ENCODE measurements around the gene CHRM3. TPM values are rescaled to one million over a fixed set of nuclear protein-coding genes. Genes with fewer than 3 reads are reported as not detected.

The CHRM3 gene
- total RNA-seq, 1 experiment from 2014 or later: 4.2 TPM

DNA sequence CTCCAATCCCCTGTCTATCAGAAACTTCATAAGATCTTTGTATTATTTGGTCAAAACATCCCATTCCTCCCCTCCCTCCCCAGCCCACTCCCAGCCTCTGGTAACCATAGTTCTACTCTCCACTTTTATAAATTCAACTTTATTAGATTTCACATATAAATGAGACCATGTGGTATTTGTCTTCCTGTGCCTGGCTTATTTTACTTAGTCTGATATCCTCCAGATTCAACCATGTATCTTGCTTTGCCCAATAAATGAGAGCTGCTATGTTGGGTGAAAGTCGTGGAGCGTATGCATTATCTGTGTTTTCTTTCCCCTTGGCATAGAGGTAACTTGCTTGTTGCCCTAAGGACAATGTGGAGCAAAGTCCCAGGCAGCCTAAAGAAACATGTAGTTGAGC is 28.5 kb upstream of the CHRM3 start:
- no peak overlapping the region; a peak in 1 of 7 replicates for H3K27ac Mint-ChIP-seq
- H3K27me3 Mint-ChIP-seq (ENCODE audit: low read depth): no peaks in the 10 kb centered on the region
- H4K20me1 ChIP-seq (ENCODE audit: control insufficient read depth, insufficient read depth, insufficient read length): no peaks in the 10 kb centered on the region

More for the DNA sequence above, 28.5 kb upstream of the CHRM3 start:
- WGBS (ENCODE audit: extremely low coverage, insufficient read length, low lambda C conversion rate): no CpG with 5 or more reads among the region's 2 CpGs
- Histone ChIP-seq H3K4me1 (ENCODE audit: insufficient read depth, low read length) (no peaks in the 10 kb centered on the region), H2AFZ (ENCODE audit: low read length) (no peak overlapping the region), H3K79me1 (ENCODE audit: insufficient read depth, low read depth, low read length, poor library complexity, severe bottlenecking) (no peaks in the 10 kb centered on the region), H3K4me2 (ENCODE audit: insufficient read depth, insufficient read length, low read length) (no peak overlapping the region), H4K91ac (ENCODE audit: insufficient read length, low read depth, low read length) (no peak overlapping the region), H3K14ac (ENCODE audit: insufficient read depth, low read length) (no peak overlapping the region), H2BK120ac (ENCODE audit: low read depth, low read length, poor library complexity, severe bottlenecking) (no peak overlapping the region), H2BK5ac (ENCODE audit: insufficient read length, low read length) (no peak overlapping the region), H4K5ac (ENCODE audit: insufficient read length, low read depth, low read length) (no peak overlapping the region), H3K23ac (ENCODE audit: insufficient read length, low read depth, low read length) (no peak overlapping the region), H4K8ac (replicated peaks; ENCODE audit: insufficient read length, low read depth, low read length) (no peak overlapping the region), H3T11ph (ENCODE audit: low read length) (no peak overlapping the region), H3K4ac (ENCODE audit: low read depth, low read length) (no peak overlapping the region), H3K9me3 (ENCODE audit: control insufficient read depth, low read depth, low read length) (no peaks in the 10 kb centered on the region), H3K27ac (ENCODE audit: insufficient read length, low read depth, low read length) (no peak overlapping the region), H2AK5ac (ENCODE audit: insufficient read length, low read length) (no peak overlapping the region), H2BK20ac (ENCODE audit: low read depth, low read length, poor library complexity, severe bottlenecking) (no peak overlapping the region), H2BK15ac (ENCODE audit: low read depth, low read length) (no peak overlapping the region), H3K9ac (ENCODE audit: extremely low read depth, insufficient read length, low read length) (no peak overlapping the region), H3K27me3 (ENCODE audit: insufficient read depth, low read length) (no peaks in the 10 kb centered on the region), H3K18ac (ENCODE audit: insufficient read length, low read depth, low read length) (no peak overlapping the region), H3K23me2 (ENCODE audit: insufficient read length, low read depth, low read length, poor library complexity, severe bottlenecking) (no peaks in the 10 kb centered on the region), H2BK12ac (ENCODE audit: insufficient read length, low read depth, low read length) (no peak overlapping the region), H3K79me2 (ENCODE audit: insufficient read depth, low read length) (no peaks in the 10 kb centered on the region), H3K56ac (ENCODE audit: insufficient read length, low read depth, low read length) (no peak overlapping the region)
- no peaks in the 10 kb centered on the region for H3K9me3 Mint-ChIP-seq
- no peak overlapping the region for H3K4me3 Mint-ChIP-seq
- TF ChIP-seq, protein P1, sequence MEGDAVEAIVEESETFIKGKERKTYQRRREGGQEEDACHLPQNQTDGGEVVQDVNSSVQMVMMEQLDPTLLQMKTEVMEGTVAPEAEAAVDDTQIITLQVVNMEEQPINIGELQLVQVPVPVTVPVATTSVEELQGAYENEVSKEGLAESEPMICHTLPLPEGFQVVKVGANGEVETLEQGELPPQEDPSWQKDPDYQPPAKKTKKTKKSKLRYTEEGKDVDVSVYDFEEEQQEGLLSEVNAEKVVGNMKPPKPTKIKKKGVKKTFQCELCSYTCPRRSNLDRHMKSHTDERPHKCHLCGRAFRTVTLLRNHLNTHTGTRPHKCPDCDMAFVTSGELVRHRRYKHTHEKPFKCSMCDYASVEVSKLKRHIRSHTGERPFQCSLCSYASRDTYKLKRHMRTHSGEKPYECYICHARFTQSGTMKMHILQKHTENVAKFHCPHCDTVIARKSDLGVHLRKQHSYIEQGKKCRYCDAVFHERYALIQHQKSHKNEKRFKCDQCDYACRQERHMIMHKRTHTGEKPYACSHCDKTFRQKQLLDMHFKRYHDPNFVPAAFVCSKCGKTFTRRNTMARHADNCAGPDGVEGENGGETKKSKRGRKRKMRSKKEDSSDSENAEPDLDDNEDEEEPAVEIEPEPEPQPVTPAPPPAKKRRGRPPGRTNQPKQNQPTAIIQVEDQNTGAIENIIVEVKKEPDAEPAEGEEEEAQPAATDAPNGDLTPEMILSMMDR (conservative IDR thresholded peaks at IDR 0.05): no peak
- DNase-seq: no peak
- H3K36me3 Mint-ChIP-seq (ENCODE audit: insufficient read depth in 1 of 3, low read depth in 3 of 3): no peaks in the 10 kb centered on the region
- peaks cover 3 to 9% of the 10 kb centered on the region in 2 experiments; a peak in 2 of 4 replicates for H3K4me1 Mint-ChIP-seq

All from H9 (cell line).